RWPE1 (cell line): ENCODE results near the gene SHC3.

Experiments
- CTCF ChIA-PET: fragments of 350-600 bp; sonication (Branson Sonifier 250); formaldehyde crosslinking; extraction: SDS; loops from one replicate; lab custom pipeline; 2021; lab: Yijun Ruan, JAX
- POLR2A ChIA-PET: fragments of 400-600 bp; formaldehyde crosslinking; extraction: SDS; loops from one replicate; lab custom pipeline; 2020; ENCODE audit warnings: antibody characterized with exemption; ENCODE audit not compliant: low non-redundant PET; lab: Yijun Ruan, JAX
- DNase-seq: peaks from one replicate; pipeline ENCODE4 v3.0.0; 2012; ENCODE audit warnings: low spot score
- H3K27ac ChIP-seq: fragments of 450-650 bp; 2 replicates; pipeline ENCODE4 v1.5.1; 2017
- CTCF ChIP-seq: fragments of 450-650 bp; conservative IDR thresholded peaks from 2 replicates; pipeline ENCODE4 v1.5.1; 2017; ENCODE audit warnings: low read depth, mild to moderate bottlenecking

The SHC3 gene

GRCh38 chr9:89179540-89179894 is 899 bp upstream of the SHC3 start:
- CTCF ChIA-PET = interaction anchor here (1.1 kb wide), 1 partner anchor 40 kb away, joined by 3 read pairs; no protein-coding TSS in a partner anchor
- DNase-seq = no peak

GRCh38 chr9:89178830-89179539 is 367 bp upstream of the SHC3 start:
- H3K27ac ChIP-seq = no peak overlapping the region
- no peak for DNase-seq
- ChIA-PET POLR2A (no interaction called here), CTCF (interaction anchor here (1.1 kb wide), 1 partner anchor 40 kb away, joined by 3 read pairs; no protein-coding TSS in a partner anchor)
- no peak for TF ChIP-seq CTCF

More at GRCh38 chr9:89179540-89179894, 899 bp upstream of the SHC3 start:
- H3K27ac ChIP-seq = peak overlapping the region; percentile 75
- POLR2A ChIA-PET = no interaction called here
- TF ChIP-seq CTCF = no peak

- no peak for TF ChIP-seq CTCF
- ChIA-PET POLR2A (no interaction called here), CTCF (no interaction called here)
- no peak overlapping the region for H3K27ac ChIP-seq
- DNase-seq = no peak
Observed at GRCh38 chr9:89177012-89177943, 1.3 kb downstream of the SHC3 start.

GRCh38 chr9:89175828-89176261 is 2.8 kb downstream of the SHC3 start:
- no peak for DNase-seq
- no peak overlapping the region for H3K27ac ChIP-seq
- POLR2A ChIA-PET = no interaction called here
- CTCF ChIA-PET = no interaction called here
- no peak for TF ChIP-seq CTCF

GRCh38 chr9:89174291-89174690 is 4.3 kb downstream of the SHC3 start:
- no peak overlapping the region for H3K27ac ChIP-seq
- TF ChIP-seq CTCF = no peak
- no peak for DNase-seq
- POLR2A ChIA-PET = interaction anchor here (0.5 kb wide), 1 partner anchor 772 kb away, joined by 8 read pairs; no protein-coding TSS in a partner anchor
- CTCF ChIA-PET = interaction anchor here (0.7 kb wide), 1 partner anchor 23 kb away, joined by 3 read pairs; no protein-coding TSS in a partner anchor

- TF ChIP-seq CTCF = no peak
- CTCF ChIA-PET = interaction anchor here (0.6 kb wide), 1 partner anchor 425 kb away, joined by 3 read pairs; no protein-coding TSS in a partner anchor
- POLR2A ChIA-PET = no interaction called here
- no peak overlapping the region for H3K27ac ChIP-seq
- DNase-seq = no peak
Observed at GRCh38 chr9:89173072-89173471, 5.5 kb downstream of the SHC3 start.
